Ectodermal cell (in vitro differentiated cells): ENCODE data around the gene C1orf105.

Experiments
- H3K27ac ChIP-seq: 2 replicates; pipeline ENCODE4 v1.7.0; 2013; ENCODE audit warnings: mild to moderate bottlenecking, low read depth, low read length; ENCODE audit not compliant: insufficient read depth, poor library complexity, severe bottlenecking
- H3K27me3 ChIP-seq: 2 replicates; pipeline ENCODE4 v1.7.0; 2013; ENCODE audit warnings: mild to moderate bottlenecking, low read length; ENCODE audit not compliant: insufficient read depth, control insufficient read depth, poor library complexity, severe bottlenecking
- H3K36me3 ChIP-seq: one replicate; pipeline ENCODE4 v1.7.0; 2013; ENCODE audit warnings: low read length; ENCODE audit not compliant: control insufficient read depth, insufficient read depth
- H3K4me1 ChIP-seq: one replicate; pipeline ENCODE4 v1.7.0; 2013; ENCODE audit warnings: low read length; ENCODE audit not compliant: control insufficient read depth, insufficient read depth
- H3K4me3 ChIP-seq: 2 replicates; pipeline ENCODE4 v1.7.0; 2013; ENCODE audit warnings: low read depth, low read length, control low read depth; ENCODE audit not compliant: insufficient read depth
- H3K9me3 ChIP-seq: 2 replicates; pipeline ENCODE4 v1.7.0; 2013; ENCODE audit warnings: mild to moderate bottlenecking, low read length, moderate library complexity; ENCODE audit not compliant: control insufficient read depth
- WGBS, 2 experiments: methylation state at CpG; one replicate each; pipeline ENCODE4 v1.1.7; 2013; ENCODE audit warnings: missing lambda C conversion rate in 2 of 2; 5-methylcytosine and 5-hydroxymethylcytosine counted together

C1orf105 gene

GRCh38 chr1:172468296-172468695 is 47.8 kb downstream of the C1orf105 start:
- Histone ChIP-seq H3K9me3 (no peaks in the 10 kb centered on the region), H3K36me3 (no peaks in the 10 kb centered on the region), H3K4me3 (no peak overlapping the region), H3K27me3 (no peaks in the 10 kb centered on the region), H3K27ac (no peak overlapping the region), H3K4me1 (no peaks in the 10 kb centered on the region)
- 83 to 91% methylated on average over 5 of the region's 5 CpGs for WGBS, 2 experiments

GRCh38 chr1:172469717-172470116 is 49.2 kb downstream of the C1orf105 start:
- H3K4me3 ChIP-seq, result no peak overlapping the region
- no peaks in the 10 kb centered on the region for H3K9me3 ChIP-seq
- H3K27me3 ChIP-seq, result no peaks in the 10 kb centered on the region
- H3K4me1 ChIP-seq, result no peaks in the 10 kb centered on the region
- no peaks in the 10 kb centered on the region for H3K36me3 ChIP-seq
- H3K27ac ChIP-seq, result no peak overlapping the region
- WGBS, 2 experiments, result 95 to 98% methylated on average over 3 of the region's 3 CpGs

- Histone ChIP-seq H3K4me1 (no peaks in the 10 kb centered on the region), H3K27me3 (no peaks in the 10 kb centered on the region), H3K9me3 (no peaks in the 10 kb centered on the region), H3K4me3 (no peak overlapping the region), H3K27ac (no peak overlapping the region), H3K36me3 (no peaks in the 10 kb centered on the region)
- 90 to 97% methylated on average over 2 of the region's 2 CpGs for WGBS, 2 experiments
Measured at GRCh38 chr1:172470149-172470548, 49.7 kb downstream of the C1orf105 start.

- Histone ChIP-seq H3K36me3 (no peaks in the 10 kb centered on the region), H3K27ac (no peak overlapping the region), H3K9me3 (no peaks in the 10 kb centered on the region), H3K4me1 (no peaks in the 10 kb centered on the region), H3K4me3 (no peak overlapping the region), H3K27me3 (no peaks in the 10 kb centered on the region)
- 100% methylated on average over 1 of the region's 1 CpG for WGBS, 2 experiments
Measured at GRCh38 chr1:172471666-172472065, 51.2 kb downstream of the C1orf105 start.

GRCh38 chr1:172472495-172472894 is 52.0 kb downstream of the C1orf105 start:
- no peaks in the 10 kb centered on the region for H3K27me3 ChIP-seq
- WGBS, 2 experiments, result 88 to 92% methylated on average over 1 of the region's 1 CpG
- H3K9me3 ChIP-seq, result no peaks in the 10 kb centered on the region
- H3K36me3 ChIP-seq, result no peaks in the 10 kb centered on the region
- H3K27ac ChIP-seq, result no peak overlapping the region
- no peak overlapping the region for H3K4me3 ChIP-seq
- H3K4me1 ChIP-seq, result no peaks in the 10 kb centered on the region

- no peak overlapping the region for H3K4me3 ChIP-seq
- WGBS, 2 experiments, result 89 to 99% methylated on average over 3 of the region's 3 CpGs
- H3K9me3 ChIP-seq, result no peaks in the 10 kb centered on the region
- H3K4me1 ChIP-seq, result no peaks in the 10 kb centered on the region
- no peaks in the 10 kb centered on the region for H3K36me3 ChIP-seq
- H3K27ac ChIP-seq, result no peak overlapping the region
- H3K27me3 ChIP-seq, result no peaks in the 10 kb centered on the region
Measured at GRCh38 chr1:172473302-172473701, 52.8 kb downstream of the C1orf105 start.

GRCh38 chr1:172473842-172474241 is 53.4 kb downstream of the C1orf105 start:
- Histone ChIP-seq H3K4me3 (no peak overlapping the region), H3K36me3 (no peaks in the 10 kb centered on the region), H3K9me3 (no peaks in the 10 kb centered on the region), H3K27ac (no peak overlapping the region), H3K27me3 (no peaks in the 10 kb centered on the region), H3K4me1 (no peaks in the 10 kb centered on the region)

- no peaks in the 10 kb centered on the region for H3K27me3 ChIP-seq
- no peaks in the 10 kb centered on the region for H3K36me3 ChIP-seq
- no peak overlapping the region for H3K4me3 ChIP-seq
- H3K27ac ChIP-seq, result no peak overlapping the region
- no peaks in the 10 kb centered on the region for H3K4me1 ChIP-seq
- 84 to 87% methylated on average over 3 to 4 of the region's 4 CpGs for WGBS, 2 experiments
- H3K9me3 ChIP-seq, result no peaks in the 10 kb centered on the region
Measured at GRCh38 chr1:172476218-172476811, 55.8 kb downstream of the C1orf105 start.

GRCh38 chr1:172477216-172477615 is 56.7 kb downstream of the C1orf105 start:
- no peaks in the 10 kb centered on the region for H3K9me3 ChIP-seq
- no peak overlapping the region for H3K4me3 ChIP-seq
- H3K27me3 ChIP-seq, result no peaks in the 10 kb centered on the region
- WGBS, 2 experiments, result 98 to 99% methylated on average over 2 of the region's 2 CpGs
- H3K36me3 ChIP-seq, result no peaks in the 10 kb centered on the region
- H3K27ac ChIP-seq, result no peak overlapping the region
- H3K4me1 ChIP-seq, result no peaks in the 10 kb centered on the region

GRCh38 chr1:172477741-172478140 is 57.3 kb downstream of the C1orf105 start:
- WGBS, 2 experiments, result 86 to 95% methylated on average over 1 of the region's 1 CpG
- no peak overlapping the region for H3K27ac ChIP-seq

GRCh38 chr1:172478485-172478884 is 58.0 kb downstream of the C1orf105 start:
- no peaks in the 10 kb centered on the region for H3K9me3 ChIP-seq
- H3K27ac ChIP-seq, result no peak overlapping the region
- H3K4me3 ChIP-seq, result no peak overlapping the region
- H3K36me3 ChIP-seq, result no peaks in the 10 kb centered on the region
- H3K27me3 ChIP-seq, result no peaks in the 10 kb centered on the region
- no peaks in the 10 kb centered on the region for H3K4me1 ChIP-seq

More at GRCh38 chr1:172477741-172478140, 57.3 kb downstream of the C1orf105 start:
- no peaks in the 10 kb centered on the region for H3K27me3 ChIP-seq
- H3K4me1 ChIP-seq, result no peaks in the 10 kb centered on the region
- H3K36me3 ChIP-seq, result no peaks in the 10 kb centered on the region
- no peaks in the 10 kb centered on the region for H3K9me3 ChIP-seq
- H3K4me3 ChIP-seq, result no peak overlapping the region
